GM19455 (cell line): Measurements from ENCODE around the gene PON1.

Experiments used
- ATAC-seq: cut with Tn5 transposase; IDR thresholded peaks from one replicate; pipeline ENCODE4 v1.9.1; 2021; ENCODE audit not compliant: unreplicated experiment

The PON1 gene

GRCh38 chr7:95261895-95262415 is 62.4 kb downstream of the PON1 start:
- no peak for ATAC-seq

GRCh38 chr7:95255691-95256090 is 68.6 kb downstream of the PON1 start:
- no peak for ATAC-seq

GRCh38 chr7:95253986-95254385 is 70.3 kb downstream of the PON1 start:
- ATAC-seq = no peak

GRCh38 chr7:95251966-95252365 is 72.4 kb downstream of the PON1 start:
- no peak for ATAC-seq

GRCh38 chr7:95250571-95250970 is 73.8 kb downstream of the PON1 start:
- no peak for ATAC-seq
